Cardiac atrium fibroblast (primary cell): ENCODE data around the gene RIGI. TPM values are rescaled to one million over a fixed set of nuclear protein-coding genes. Genes with fewer than 3 reads are reported as not detected.

ENCODE experiments used
- total RNA-seq: library from RNA; depleted of rRNA; stranded (reverse); fragments of >200 nt; gene quantifications from 2 replicates; pipeline ENCODE4 v1.2.3, GENCODE V29; 2015

Gene RIGI
- total RNA-seq, result 5.2 and 6.3 TPM in 2 replicates

GRCh38 chr9:32526041-32526706, at the start of gene RIGI:
TSS of gene RIGI (minus strand) at chr9:32526196. CDS start at chr9:32526166, 30 bp downstream.

GRCh38 chr9:32572900-32573523, 47.0 kb upstream of the RIGI start, which contains the start of gene NDUFB6:
TSS of gene NDUFB6 (minus strand) at chr9:32573159. CDS start at chr9:32573060, 99 bp downstream.

GRCh38 chr9:32552172-32552872, 26.3 kb upstream of the RIGI start, which contains the start of the genes SMIM27 and TOPORS:
TSS of gene SMIM27 (plus strand) at chr9:32552327. CDS start at chr9:32552435, 108 bp downstream.
TSS of gene TOPORS (minus strand) at chr9:32552586. CDS start at chr9:32552436, 150 bp downstream.

Other genes with a start within 250 kb of the RIGI start
- gene ACO1, start 141.6 kb downstream of the RIGI start, total RNA-seq, result 63.4 and 103 TPM in 2 replicates
- 2.9 and 4.4 TPM in 2 replicates for gene SMIM27, start 26.1 kb upstream of the RIGI start, total RNA-seq
- gene TOPORS, start 26.4 kb upstream of the RIGI start, total RNA-seq, result 14.1 and 14.6 TPM in 2 replicates
- 36.6 and 51.4 TPM in 2 replicates for gene NDUFB6, start 47.0 kb upstream of the RIGI start, total RNA-seq
- gene TAF1L, start 109.5 kb upstream of the RIGI start, total RNA-seq, result not detected in 2 replicates